Activated naive CD8-positive, alpha-beta T cell (primary cell): ENCODE results near the gene EXOC3L1.
A peak's percentile ranks its signal among the peaks of the same experiment; 100 is the strongest.

Source experiments
- H3K27ac Mint-ChIP-seq: one replicate; pipeline ENCODE4 v1.8.0; 2021; ENCODE audit warnings: mixed read lengths
- H3K27me3 Mint-ChIP-seq: one replicate; pipeline ENCODE4 v1.8.0; 2021; ENCODE audit warnings: mixed read lengths
- H3K36me3 Mint-ChIP-seq: one replicate; pipeline ENCODE4 v1.8.0; 2021; ENCODE audit warnings: mixed read lengths
- H3K4me1 Mint-ChIP-seq: one replicate; pipeline ENCODE4 v1.8.0; 2021; ENCODE audit warnings: low read depth, mixed read lengths
- H3K4me3 Mint-ChIP-seq: one replicate; pipeline ENCODE4 v1.8.0; 2021; ENCODE audit warnings: mild to moderate bottlenecking, mixed read lengths
- H3K9me3 Mint-ChIP-seq: one replicate; pipeline ENCODE4 v1.8.0; 2021; ENCODE audit warnings: low read depth, mixed read lengths

Gene EXOC3L1

DNA sequence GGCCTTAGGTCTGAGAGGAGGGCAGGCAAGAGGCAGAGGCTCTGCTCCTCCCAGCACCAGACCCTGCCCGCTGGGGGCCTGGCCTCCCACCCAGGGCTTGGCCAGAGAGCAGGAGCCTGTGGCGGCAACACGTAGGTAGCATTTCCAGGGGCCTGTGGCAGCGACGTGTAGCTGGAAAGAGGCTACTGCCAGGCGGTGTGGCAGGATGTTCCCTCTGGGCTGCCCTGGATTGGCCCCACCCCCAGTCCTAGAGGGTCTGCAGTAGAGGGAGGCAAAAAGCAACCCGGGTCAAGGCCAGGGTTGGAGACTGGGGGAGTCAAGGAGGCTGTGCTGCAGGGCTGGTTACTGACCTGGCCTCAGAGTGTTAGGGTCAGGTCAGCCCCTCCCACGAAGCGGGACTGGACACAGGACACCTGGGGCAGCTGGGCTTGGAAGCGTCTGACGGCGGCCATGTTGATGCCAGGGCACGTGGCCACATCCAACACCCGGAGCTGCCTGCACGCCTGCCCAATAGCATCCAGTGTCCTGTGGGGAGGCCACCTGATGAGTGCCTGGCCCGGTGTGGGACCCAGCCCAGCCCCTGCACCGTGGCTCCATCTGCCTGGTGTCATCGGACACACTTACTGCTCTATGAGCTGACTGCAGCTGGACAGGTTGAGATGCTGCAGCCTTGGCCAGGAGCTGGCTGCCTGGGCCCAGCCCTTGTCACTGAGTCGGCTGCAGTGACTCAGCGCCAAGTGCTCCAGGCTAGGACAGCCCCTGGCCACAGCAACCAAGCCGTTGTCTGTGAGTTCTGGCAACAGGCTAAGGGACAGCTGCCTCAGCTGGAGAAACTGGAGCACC is 17.5 kb upstream of the EXOC3L1 start:
- H3K4me3 Mint-ChIP-seq = no peak overlapping the region
- H3K9me3 Mint-ChIP-seq = no peaks in the 10 kb centered on the region
- H3K27me3 Mint-ChIP-seq = no peaks in the 10 kb centered on the region
- H3K36me3 Mint-ChIP-seq = no peaks in the 10 kb centered on the region
- no peak overlapping the region for H3K27ac Mint-ChIP-seq
- H3K4me1 Mint-ChIP-seq = no peaks in the 10 kb centered on the region

DNA sequence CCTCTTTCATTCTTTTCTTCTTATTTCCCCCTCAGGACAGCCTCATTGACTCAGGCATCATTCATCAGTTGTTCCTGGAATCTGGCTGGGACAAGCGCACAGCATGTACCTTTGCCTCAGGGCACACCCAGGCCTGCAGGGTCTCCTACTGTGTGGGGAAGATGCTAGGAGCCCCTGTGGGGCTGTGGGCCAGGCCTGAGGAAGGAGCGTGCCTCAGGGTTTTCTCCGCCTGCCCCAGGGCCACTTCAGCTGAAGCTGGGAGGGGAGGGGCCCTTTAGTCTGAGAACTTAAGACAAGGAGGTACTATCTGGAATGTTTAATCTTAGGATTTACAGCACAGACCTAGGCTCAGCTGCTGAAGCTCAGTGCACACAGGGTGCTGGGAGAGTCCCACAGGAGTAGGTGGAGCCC is 16.9 kb upstream of the EXOC3L1 start:
- Mint-ChIP-seq H3K36me3 (no peaks in the 10 kb centered on the region), H3K27me3 (no peaks in the 10 kb centered on the region)

DNA sequence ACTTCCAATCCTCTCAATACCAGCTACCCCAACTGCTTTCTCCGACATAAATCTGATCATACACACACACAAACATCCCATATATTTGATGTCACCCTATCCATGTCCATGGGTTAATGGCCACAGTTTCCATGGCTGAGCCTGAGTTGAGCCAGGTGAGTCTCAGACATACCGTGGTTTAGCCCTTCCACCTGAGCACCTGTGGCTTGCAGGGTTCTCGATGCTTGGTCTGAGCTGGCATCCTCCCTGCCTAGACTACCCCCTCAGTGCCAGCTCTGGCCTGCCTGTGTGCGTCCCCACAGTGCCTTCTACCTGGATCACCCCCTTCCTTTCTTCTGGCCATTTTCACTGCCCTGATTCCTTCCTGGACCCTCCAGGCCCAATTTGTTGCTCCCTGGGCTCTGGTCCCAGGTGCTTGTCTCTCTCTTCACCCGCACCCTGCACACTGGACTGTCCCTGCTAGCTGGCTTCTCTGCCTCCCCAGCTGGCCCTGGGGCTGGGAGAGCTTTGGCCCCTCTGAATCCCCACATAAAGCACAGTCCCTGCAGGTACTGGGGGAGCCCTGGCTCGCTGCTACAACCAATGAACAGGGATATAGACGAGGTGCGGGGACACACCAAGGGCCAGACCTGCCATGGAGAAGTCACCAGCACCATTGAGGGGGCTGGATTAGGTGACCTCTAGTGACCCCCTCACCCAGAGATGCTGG is 16.3 kb upstream of the EXOC3L1 start:
- Mint-ChIP-seq H3K4me3 (no peak overlapping the region), H3K9me3 (no peaks in the 10 kb centered on the region), H3K4me1 (no peaks in the 10 kb centered on the region), H3K36me3 (no peaks in the 10 kb centered on the region), H3K27ac (no peak overlapping the region), H3K27me3 (no peaks in the 10 kb centered on the region)

More for the DNA sequence above, 16.9 kb upstream of the EXOC3L1 start:
- Mint-ChIP-seq H3K4me1 (no peaks in the 10 kb centered on the region), H3K9me3 (no peaks in the 10 kb centered on the region), H3K27ac (no peak overlapping the region), H3K4me3 (no peak overlapping the region)

DNA sequence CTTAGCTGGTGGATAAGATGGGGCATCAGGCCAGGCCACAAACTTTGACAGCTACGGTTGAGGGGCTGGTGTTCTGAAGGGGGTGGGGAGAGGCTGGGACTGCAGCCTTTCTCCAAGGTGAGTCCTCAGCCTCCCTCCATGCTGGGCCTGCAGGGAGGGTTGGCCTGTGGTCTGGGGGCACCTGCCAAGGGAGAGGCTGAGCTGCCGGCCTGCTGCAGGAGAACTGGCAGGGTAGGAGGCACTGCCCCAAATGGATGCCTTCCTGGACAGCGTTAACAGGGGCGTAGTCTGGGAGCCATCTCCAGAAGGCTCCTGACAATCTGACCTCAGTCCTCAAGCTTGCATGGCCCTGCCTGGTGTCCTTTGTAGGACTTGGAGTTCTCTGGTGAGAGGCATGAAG is 14.1 kb upstream of the EXOC3L1 start:
- Mint-ChIP-seq H3K4me3 (no peak overlapping the region), H3K27ac (peak overlapping the region; percentile 22), H3K9me3 (no peaks in the 10 kb centered on the region), H3K36me3 (no peaks in the 10 kb centered on the region), H3K4me1 (no peaks in the 10 kb centered on the region), H3K27me3 (no peaks in the 10 kb centered on the region)

DNA sequence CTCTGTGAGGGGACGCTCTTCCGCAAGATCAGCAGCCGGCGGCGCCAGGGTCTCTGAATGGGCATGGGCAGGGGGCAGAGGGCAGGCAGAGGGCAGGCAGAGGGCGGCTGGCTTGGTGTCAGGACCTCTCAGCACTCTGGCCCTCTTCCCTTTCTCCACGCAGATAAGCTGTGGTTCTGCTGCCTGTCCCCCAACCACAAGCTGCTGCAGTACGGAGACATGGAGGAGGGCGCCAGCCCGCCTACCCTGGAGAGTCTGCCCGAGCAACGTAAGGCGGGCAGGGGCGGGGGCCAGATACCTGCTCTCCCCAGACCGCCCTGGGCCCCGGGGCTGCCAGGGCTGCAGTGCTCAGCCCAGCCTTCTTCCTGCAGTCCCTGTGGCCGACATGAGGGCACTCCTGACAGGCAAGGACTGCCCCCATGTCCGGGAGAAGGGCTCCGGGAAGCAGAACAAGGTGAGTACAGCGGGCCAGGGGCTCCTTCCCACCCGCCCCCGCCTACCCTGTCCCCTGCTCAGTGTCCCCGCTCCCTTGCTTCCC is 13.1 kb upstream of the EXOC3L1 start:
- H3K27me3 Mint-ChIP-seq = no peaks in the 10 kb centered on the region
- H3K36me3 Mint-ChIP-seq = no peaks in the 10 kb centered on the region
- no peaks in the 10 kb centered on the region for H3K9me3 Mint-ChIP-seq
- no peak overlapping the region for H3K27ac Mint-ChIP-seq
- no peaks in the 10 kb centered on the region for H3K4me1 Mint-ChIP-seq
- no peak overlapping the region for H3K4me3 Mint-ChIP-seq

DNA sequence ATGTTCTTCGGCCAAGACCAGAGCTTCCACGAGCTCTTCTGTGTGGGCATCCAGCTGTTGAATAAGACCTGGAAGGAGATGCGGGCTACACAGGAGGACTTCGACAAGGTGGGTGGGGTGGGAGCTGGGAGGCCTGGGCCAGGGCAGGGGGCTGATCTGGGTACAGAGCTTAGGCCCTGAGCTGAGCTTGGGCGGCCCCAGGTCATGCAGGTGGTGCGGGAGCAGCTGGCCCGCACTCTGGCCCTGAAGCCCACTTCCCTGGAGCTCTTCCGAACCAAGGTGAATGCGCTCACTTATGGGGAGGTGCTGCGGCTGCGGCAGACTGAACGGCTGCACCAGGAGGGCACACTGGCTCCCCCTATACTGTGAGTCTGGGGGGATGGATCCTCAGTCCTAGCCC is 12.5 kb upstream of the EXOC3L1 start:
- H3K27me3 Mint-ChIP-seq = no peaks in the 10 kb centered on the region
- H3K9me3 Mint-ChIP-seq = no peaks in the 10 kb centered on the region
- no peaks in the 10 kb centered on the region for H3K4me1 Mint-ChIP-seq
- H3K4me3 Mint-ChIP-seq = no peak overlapping the region
- no peak overlapping the region for H3K27ac Mint-ChIP-seq
- H3K36me3 Mint-ChIP-seq = no peaks in the 10 kb centered on the region

DNA sequence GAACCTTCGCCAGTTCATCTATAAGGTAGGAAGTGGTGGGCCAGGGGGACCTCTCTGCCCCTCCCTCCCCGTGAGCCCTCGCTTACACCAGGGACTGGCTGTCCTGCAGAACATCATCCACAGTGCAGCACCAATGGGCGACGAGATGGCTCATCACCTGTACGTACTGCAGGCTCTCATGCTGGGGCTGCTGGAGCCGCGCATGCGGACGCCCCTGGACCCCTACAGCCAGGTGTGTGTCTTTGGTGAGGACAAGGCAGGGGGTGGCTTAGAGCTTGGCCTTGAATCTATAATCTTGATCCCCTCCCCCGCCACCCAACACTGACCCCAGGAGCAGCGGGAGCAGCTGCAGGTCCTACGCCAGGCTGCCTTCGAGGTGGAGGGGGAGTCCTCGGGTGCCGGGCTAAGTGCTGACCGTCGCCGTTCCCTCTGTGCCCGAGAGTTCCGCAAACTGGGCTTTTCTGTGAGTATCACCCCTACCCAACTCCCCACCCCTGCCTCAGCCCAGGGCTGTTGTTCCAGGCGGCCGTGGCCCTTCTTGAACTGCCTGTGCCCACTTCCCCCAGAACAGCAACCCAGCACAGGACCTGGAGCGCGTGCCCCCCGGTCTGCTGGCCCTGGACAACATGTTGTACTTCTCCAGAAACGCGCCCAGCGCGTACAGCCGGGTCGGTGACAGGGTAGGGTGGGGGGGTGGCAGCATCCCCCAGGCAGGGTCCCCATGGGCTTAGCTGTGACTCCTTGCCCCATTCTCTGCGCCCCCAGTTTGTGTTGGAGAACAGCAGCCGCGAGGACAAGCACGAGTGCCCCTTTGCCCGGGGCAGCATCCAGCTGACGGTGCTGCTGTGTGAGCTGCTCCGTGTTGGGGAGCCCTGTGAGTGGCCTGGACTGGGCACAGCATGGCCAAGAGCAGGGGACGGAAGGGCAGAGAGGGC is 11.7 kb upstream of the EXOC3L1 start:
- Mint-ChIP-seq H3K27me3 (no peaks in the 10 kb centered on the region), H3K36me3 (no peaks in the 10 kb centered on the region), H3K9me3 (no peaks in the 10 kb centered on the region), H3K4me1 (peaks cover 3% of the 10 kb centered on the region), H3K4me3 (no peak overlapping the region), H3K27ac (no peak overlapping the region)

DNA sequence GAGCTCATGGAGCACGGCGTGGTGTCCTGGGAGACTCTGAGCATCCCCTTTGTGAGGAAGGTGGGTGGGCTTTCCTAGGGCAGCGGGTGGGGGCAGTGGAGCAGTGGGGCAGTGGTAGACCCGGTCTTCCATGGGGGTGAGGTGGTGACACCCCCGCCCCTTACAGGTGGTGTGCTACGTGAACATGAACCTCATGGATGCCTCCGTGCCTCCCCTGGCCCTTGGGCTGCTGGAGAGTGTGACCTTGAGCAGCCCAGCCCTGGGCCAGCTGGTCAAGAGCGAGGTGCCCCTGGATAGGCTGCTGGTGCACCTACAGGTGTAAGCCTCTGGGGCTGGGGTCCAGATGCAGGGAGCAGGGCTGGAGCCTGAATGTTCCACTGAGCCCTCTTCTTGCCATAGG is 10.6 kb upstream of the EXOC3L1 start:
- Mint-ChIP-seq H3K9me3 (no peaks in the 10 kb centered on the region), H3K4me1 (peaks cover 12% of the 10 kb centered on the region), H3K36me3 (no peaks in the 10 kb centered on the region), H3K27me3 (no peaks in the 10 kb centered on the region), H3K27ac (no peak overlapping the region), H3K4me3 (no peak overlapping the region)

DNA sequence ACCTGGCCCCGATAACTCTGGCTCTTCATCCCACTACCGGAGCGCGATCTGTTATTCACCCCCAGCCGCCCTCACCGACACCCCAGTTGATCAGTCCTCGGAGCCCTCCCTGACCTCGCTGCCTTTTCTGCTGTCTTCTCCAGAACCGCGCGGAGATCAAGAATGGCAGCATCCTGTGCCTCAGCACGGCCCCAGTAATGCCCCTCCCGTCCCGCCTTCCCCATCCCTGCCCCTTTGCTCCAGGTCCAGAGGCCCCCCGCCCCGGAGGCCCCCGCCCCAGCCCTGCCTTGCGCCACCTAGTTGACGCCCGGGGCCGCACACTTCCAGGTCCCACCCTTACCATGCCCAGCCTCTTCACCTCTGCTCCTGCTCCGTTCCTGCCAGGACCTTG is 9.9 kb upstream of the EXOC3L1 start:
- Mint-ChIP-seq H3K9me3 (no peaks in the 10 kb centered on the region), H3K36me3 (no peaks in the 10 kb centered on the region)

DNA sequence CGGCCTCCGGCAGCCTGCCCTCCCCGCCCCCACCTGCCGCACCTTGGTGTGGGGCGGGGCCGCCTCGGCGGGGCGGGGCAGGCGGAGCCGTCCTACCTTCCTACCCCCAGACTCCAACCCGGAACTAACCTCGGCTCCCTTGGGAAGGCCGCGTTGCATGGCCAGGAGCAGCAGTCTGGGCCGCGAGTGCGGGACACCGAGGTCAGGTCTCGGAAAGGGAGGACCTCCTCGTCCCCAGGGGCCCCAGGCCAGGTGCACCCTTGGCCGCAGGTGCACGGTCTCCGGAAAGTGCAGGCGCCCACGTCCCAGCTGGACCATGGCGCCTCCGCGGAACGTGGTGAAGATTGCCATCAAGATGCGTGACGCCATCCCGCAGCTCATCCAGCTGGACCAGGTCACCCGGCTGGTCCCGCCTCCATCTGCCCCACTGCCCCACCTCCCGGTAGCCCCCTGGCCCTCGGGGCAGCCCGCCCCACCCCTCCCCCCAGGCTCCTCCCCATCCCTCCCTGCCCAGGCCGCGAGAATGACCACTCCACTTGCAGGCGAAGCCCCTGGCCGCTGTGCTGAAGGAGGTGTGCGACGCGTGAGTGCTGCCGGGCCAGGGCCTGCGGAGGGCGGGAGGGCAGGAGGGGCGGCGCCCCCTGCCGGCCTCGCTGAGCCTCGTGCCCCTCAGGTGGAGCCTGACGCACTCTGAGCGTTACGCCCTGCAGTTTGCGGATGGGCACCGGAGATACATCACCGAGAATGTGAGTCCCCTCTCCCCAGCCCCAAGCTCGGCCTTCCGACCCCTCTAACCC is 9.3 kb upstream of the EXOC3L1 start, which contains the start of gene ELMO3:
TSS of gene ELMO3 (plus strand) at position 121 of the 797 bp plus-strand sequence. CDS start at position 317, 196 bp downstream.
- H3K4me3 Mint-ChIP-seq = no peak within 1 kb of the TSS

More for the DNA sequence above, 9.9 kb upstream of the EXOC3L1 start:
- Mint-ChIP-seq H3K27me3 (no peaks in the 10 kb centered on the region), H3K4me1 (peaks cover 13% of the 10 kb centered on the region), H3K27ac (no peak overlapping the region), H3K4me3 (no peak overlapping the region)

DNA sequence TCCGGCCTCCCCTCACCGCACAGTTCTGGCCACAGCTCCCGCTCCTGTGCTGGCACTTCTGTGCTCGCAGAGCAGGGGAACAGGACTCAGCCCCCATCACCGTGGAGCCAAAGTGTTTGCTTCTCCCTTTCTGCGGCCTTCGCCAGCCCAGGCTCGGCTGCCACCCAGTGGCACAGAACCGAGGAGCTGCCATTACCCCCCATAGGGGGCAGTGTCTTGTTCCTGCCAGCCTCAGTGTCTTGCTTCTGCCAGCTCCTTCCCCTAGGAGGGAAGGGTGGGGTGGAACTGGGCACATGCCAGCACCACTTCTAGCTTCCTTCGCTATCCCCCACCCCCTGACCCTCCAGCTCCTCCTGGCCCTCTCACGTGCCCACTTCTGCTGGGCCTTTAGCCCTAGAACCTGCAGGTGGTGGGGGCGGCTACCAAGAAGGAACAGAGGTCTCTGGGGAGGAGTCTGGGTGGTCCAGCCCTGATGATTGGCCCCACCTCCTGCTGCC is 8.3 kb upstream of the EXOC3L1 start:
- H3K27me3 Mint-ChIP-seq = no peaks in the 10 kb centered on the region
- peaks cover 20% of the 10 kb centered on the region for H3K4me1 Mint-ChIP-seq
- no peaks in the 10 kb centered on the region for H3K9me3 Mint-ChIP-seq
- H3K36me3 Mint-ChIP-seq = no peaks in the 10 kb centered on the region
- no peak overlapping the region for H3K4me3 Mint-ChIP-seq
- H3K27ac Mint-ChIP-seq = no peak overlapping the region

More for the DNA sequence above, 9.3 kb upstream of the EXOC3L1 start, which contains the start of gene ELMO3:
- H3K27ac Mint-ChIP-seq = no peak within 1 kb of the TSS
- no peaks in the 10 kb centered on the region for H3K36me3 Mint-ChIP-seq
- H3K9me3 Mint-ChIP-seq = no peaks in the 10 kb centered on the region
- peaks cover 13% of the 10 kb centered on the region for H3K4me1 Mint-ChIP-seq
- H3K27me3 Mint-ChIP-seq = no peaks in the 10 kb centered on the region

DNA sequence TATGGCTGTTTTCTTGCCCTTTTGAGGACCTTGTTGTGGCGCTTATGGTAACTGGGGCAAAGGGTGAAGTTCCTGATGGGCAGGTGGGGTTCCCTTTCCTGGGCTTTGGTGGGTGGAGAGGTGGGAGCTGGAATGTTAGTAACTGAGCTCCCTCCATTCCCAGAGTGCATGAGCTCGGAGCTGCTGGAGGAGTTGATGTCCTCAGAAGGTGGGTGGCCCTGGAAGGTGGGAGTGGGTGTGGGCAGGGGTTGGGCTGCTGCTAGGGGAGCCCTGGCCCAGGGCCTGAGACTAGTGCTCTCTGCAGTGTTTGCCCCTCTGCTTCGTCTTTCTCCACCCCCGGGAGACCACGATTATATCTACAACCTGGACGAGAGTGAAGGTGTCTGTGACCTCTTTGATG is 7.8 kb upstream of the EXOC3L1 start:
- Mint-ChIP-seq H3K36me3 (no peaks in the 10 kb centered on the region), H3K27me3 (no peaks in the 10 kb centered on the region), H3K9me3 (no peaks in the 10 kb centered on the region), H3K4me1 (peaks cover 24% of the 10 kb centered on the region), H3K4me3 (no peak overlapping the region), H3K27ac (no peak overlapping the region)

DNA sequence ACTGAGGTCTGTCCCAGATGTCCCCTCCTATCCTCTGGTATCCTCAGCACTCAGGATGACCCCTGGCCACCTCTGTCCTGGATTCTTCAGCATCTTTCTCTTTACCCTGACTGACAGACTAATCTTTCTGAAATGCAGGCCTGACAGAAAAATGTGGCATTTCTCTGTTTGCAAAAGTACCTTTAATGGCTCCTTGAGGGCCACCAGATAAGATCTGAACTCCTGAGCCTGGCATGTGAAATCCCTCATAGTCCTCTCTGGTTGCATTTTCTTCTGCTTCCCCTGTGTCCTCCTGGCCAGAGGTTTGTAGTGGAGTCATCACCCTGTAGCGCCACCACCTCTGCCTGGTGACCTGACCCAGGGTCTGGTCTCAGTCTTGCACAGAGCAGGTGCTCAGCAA is 6.9 kb upstream of the EXOC3L1 start:
- Mint-ChIP-seq H3K9me3 (no peaks in the 10 kb centered on the region), H3K36me3 (no peaks in the 10 kb centered on the region), H3K4me1 (peaks cover 28% of the 10 kb centered on the region), H3K27ac (no peak overlapping the region), H3K4me3 (no peak overlapping the region), H3K27me3 (no peaks in the 10 kb centered on the region)

DNA sequence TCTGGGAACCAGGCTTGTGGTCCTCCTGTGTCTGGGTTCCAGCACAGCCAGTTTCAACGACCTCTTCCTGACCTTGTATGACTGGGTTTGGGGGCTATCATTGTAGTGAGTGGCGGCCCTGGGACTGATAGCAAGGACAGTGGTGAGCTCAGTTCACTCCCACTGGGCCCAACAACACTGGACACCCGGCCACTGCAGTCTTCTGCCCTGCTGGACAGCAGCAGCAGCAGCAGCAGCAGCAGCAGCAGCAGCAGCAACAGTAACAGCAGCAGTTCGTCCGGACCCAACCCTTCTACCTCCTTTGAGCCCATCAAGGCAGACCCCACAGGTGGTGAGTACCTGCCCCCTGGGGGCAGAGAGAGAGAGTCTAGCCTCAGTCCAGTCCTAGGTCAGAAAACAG is 5.7 kb upstream of the EXOC3L1 start:
- H3K9me3 Mint-ChIP-seq = no peaks in the 10 kb centered on the region
- H3K27me3 Mint-ChIP-seq = no peaks in the 10 kb centered on the region
- peaks cover 34% of the 10 kb centered on the region for H3K4me1 Mint-ChIP-seq
- peak overlapping the region; percentile 38 for H3K4me3 Mint-ChIP-seq
- H3K27ac Mint-ChIP-seq = no peak overlapping the region
- H3K36me3 Mint-ChIP-seq = no peaks in the 10 kb centered on the region
